Left lung (tissue), 10 donors: ENCODE data around the gene CYP4A22. TPM values are rescaled to one million over a fixed set of nuclear protein-coding genes. Genes with fewer than 3 reads are reported as not detected.

Experiments used
- ATAC-seq: fragments of 200-7000 bp; cut with Tn5 transposase; one replicate; pipeline ENCODE4 v1.9.1; 2020; ENCODE audit warnings: moderate library complexity
- DNase-seq, 4 donors: peaks; one replicate each; pipeline ENCODE4 v3.0.0-alpha.2; 2013 to 2020
- H3K27ac ChIP-seq, 2 donors: fragments of 200-600 bp; sonication (generic) in 1 of 2; one replicate each; pipeline versions ENCODE4 v1.5.0 to v1.8.0; 2020 to 2021
- H3K27me3 ChIP-seq, 2 donors: fragments of 200-600 bp; sonication (generic) in 1 of 2; one replicate each; pipeline versions ENCODE4 v1.5.0 to v1.8.0; 2020 to 2021
- H3K36me3 ChIP-seq, 2 donors: fragments of 200-600 bp; sonication (generic) in 1 of 2; one replicate each; pipeline versions ENCODE4 v1.5.0 to v1.8.0; 2020 to 2021
- H3K4me1 ChIP-seq, 2 donors: fragments of 200-600 bp; one replicate each; pipeline ENCODE4 v1.8.0; 2021
- H3K4me3 ChIP-seq, 2 donors: fragments of 200-600 bp; sonication (generic) in 1 of 2; one replicate each; pipeline versions ENCODE4 v1.5.0 to v1.8.0; 2020 to 2021; ENCODE audit warnings: mild to moderate bottlenecking in 1 of 2
- H3K9me3 ChIP-seq, 2 donors: fragments of 200-600 bp; sonication (generic) in 1 of 2; one replicate each; pipeline versions ENCODE4 v1.5.0 to v1.8.0; 2020 to 2021
- intact Hi-C, 2 donors: fragments of 100-400 bp; cut with DNase I; formaldehyde crosslinking; loops; one replicate each; pipeline versions ENCODE4 v1.11.2 to v1.14.2; 2022
- polyA plus RNA-seq, 6 donors: library from polyadenylated mRNA; unstranded; fragments of 120-200 nt; gene quantifications; one replicate each; pipeline ENCODE4 v1.2.1, GENCODE V29; 2013; ENCODE audit not compliant: insufficient read length in 6 of 6
- total RNA-seq, 2 donors: library from RNA; stranded (reverse); fragmentation: NEBNext Ultra II Directional; extraction: Animal tissue kit (Norgen Biotek cat#: 25700); gene quantifications; one replicate each; pipeline ENCODE4 v1.2.1, GENCODE V29; 2021
- TF ChIP-seq, protein P1 (sequence below), 2 donors: fragments of 200-600 bp; sonication (generic) in 1 of 2; IDR thresholded peaks; one replicate each; pipeline versions ENCODE4 v1.5.0 to v1.8.0; 2021; ENCODE audit warnings: antibody characterized with exemption in 2 of 2
- donor health status: DM: no; HTN: yes; CAD: no.
- donor health status: DM: no; HTN: no; CAD: no.

CYP4A22 gene
- total and polyA plus RNA-seq, 8 donors: 0.06 to 0.14 (median 0.07) TPM; not detected in 5

DNA sequence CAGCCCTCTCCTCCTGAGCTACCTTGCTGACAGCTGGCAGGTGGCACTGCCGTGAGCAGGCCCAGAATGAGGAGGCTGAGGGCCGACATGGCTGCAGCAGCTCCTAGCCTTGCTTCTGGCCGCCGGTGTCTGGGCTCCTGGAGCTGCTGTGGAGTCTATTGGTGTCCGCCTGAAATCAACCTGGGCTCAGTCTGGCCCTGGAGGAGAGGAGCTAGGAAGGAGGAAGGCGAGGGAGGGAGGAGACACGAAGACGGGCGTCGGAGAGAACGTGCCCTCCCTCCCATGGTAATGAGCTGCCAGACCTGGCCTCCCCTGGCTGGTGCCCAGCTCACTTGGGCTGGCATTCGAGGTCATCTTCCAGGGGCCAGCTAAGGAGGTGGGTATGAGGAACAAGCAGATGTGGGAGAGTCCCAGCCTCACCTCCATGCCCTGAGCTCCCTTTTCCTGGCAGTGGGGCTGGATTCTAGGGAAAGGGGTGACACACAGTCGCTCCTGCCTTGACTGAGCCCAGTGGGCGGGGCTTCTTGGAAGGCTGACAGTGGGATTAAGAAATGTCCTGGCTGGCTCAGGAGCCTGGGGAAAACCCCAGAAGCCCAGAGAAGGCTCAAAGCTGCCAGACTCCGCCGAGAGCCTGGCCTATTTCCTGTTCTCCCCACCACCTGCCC, 52.7 kb downstream of the CYP4A22 start, which contains the start of gene PDZK1IP1:
PDZK1IP1 (minus strand) TSS at position 193 of the 665 bp plus-strand sequence; CDS start at position 89, 104 bp downstream.
- peaks cover 0 to 29% of the 10 kb centered on the region in 2 donors for H3K4me1 ChIP-seq

DNA sequence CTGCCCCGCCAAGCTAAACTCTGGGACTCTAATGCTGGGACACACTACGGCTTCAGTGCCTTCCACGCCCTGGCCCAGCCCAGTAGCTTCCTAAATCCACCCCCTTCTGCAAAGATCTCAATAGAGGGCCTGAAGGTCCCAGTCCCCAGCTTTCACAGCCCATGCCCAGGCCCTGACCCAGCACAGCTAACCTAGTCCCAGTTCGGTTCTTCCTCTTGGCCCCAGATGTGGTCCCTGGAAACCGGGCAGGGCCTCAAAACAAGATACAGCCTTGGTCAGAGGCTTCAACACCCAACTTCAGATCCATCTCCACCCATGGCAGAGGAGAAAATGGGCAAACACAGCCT, 53.2 kb downstream of the CYP4A22 start:
- no peak for DNase-seq
- TF ChIP-seq, protein P1, sequence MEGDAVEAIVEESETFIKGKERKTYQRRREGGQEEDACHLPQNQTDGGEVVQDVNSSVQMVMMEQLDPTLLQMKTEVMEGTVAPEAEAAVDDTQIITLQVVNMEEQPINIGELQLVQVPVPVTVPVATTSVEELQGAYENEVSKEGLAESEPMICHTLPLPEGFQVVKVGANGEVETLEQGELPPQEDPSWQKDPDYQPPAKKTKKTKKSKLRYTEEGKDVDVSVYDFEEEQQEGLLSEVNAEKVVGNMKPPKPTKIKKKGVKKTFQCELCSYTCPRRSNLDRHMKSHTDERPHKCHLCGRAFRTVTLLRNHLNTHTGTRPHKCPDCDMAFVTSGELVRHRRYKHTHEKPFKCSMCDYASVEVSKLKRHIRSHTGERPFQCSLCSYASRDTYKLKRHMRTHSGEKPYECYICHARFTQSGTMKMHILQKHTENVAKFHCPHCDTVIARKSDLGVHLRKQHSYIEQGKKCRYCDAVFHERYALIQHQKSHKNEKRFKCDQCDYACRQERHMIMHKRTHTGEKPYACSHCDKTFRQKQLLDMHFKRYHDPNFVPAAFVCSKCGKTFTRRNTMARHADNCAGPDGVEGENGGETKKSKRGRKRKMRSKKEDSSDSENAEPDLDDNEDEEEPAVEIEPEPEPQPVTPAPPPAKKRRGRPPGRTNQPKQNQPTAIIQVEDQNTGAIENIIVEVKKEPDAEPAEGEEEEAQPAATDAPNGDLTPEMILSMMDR (IDR thresholded peaks at IDR 0.05): no peak
- no peak for ATAC-seq
- intact Hi-C loops: loop anchor here in 1 of 2 donors (5.0 kb wide), 1 partner anchor 72 kb away; no protein-coding TSS in a partner anchor
- Histone ChIP-seq H3K9me3 (no peaks in the 10 kb centered on the region), H3K27ac (peak overlapping the region; percentile 42 to 78), H3K4me1 (peaks cover 0 to 29% of the 10 kb centered on the region in 2 donors), H3K36me3 (no peaks in the 10 kb centered on the region), H3K27me3 (no peaks in the 10 kb centered on the region), H3K4me3 (no peak overlapping the region)

More for the DNA sequence above, 52.7 kb downstream of the CYP4A22 start, which contains the start of gene PDZK1IP1:
- Histone ChIP-seq H3K27me3 (no peaks in the 10 kb centered on the region), H3K27ac (peak within 1 kb of the TSS; percentile 42 to 78), H3K36me3 (no peaks in the 10 kb centered on the region), H3K9me3 (no peaks in the 10 kb centered on the region), H3K4me3 (peak within 1 kb of the TSS in 1 of 2 donors; percentile 28)
- DNase-seq: peak in 3 of 4 donors; percentile 67 to 89 (median 84)
- intact Hi-C loops: loop anchor here in 1 of 2 donors (5.0 to 10.0 kb wide), 2 partner anchors 72 to 245 kb away; partner anchors contain the start of gene FOXD2
- peak; percentile 86 for ATAC-seq
- TF ChIP-seq, protein P1 (IDR thresholded peaks at IDR 0.05): no peak

DNA sequence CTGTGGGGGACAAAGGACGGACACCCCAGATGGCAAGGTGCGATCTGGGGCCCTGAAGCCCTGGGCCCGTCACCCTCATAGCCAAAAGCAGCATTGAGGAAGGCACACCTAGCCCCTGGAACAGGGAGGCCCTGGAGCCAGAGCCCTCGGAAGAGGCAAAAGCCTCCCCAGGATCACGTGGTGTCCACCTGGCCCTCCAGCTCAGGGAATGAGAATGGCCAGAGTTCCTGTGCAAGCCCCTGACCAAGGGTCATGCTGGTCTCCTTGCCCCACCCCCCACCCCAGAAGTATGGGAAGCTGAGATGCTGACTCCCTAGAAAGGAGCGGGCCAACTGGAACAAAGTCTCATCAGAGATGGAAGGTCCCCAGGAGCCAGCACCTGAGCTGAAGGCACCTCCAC, 53.6 kb downstream of the CYP4A22 start:
- Histone ChIP-seq H3K36me3 (no peaks in the 10 kb centered on the region), H3K27ac (peak overlapping the region; percentile 42 to 78), H3K9me3 (no peaks in the 10 kb centered on the region), H3K4me1 (peaks cover 0 to 29% of the 10 kb centered on the region in 2 donors), H3K27me3 (no peaks in the 10 kb centered on the region), H3K4me3 (no peak overlapping the region)
- DNase-seq: no peak
- TF ChIP-seq, protein P1 (IDR thresholded peaks at IDR 0.05): no peak
- no peak for ATAC-seq
- intact Hi-C loops: loop anchor here in 1 of 2 donors (5.0 kb wide), 1 partner anchor 71 kb away; no protein-coding TSS in a partner anchor

DNA sequence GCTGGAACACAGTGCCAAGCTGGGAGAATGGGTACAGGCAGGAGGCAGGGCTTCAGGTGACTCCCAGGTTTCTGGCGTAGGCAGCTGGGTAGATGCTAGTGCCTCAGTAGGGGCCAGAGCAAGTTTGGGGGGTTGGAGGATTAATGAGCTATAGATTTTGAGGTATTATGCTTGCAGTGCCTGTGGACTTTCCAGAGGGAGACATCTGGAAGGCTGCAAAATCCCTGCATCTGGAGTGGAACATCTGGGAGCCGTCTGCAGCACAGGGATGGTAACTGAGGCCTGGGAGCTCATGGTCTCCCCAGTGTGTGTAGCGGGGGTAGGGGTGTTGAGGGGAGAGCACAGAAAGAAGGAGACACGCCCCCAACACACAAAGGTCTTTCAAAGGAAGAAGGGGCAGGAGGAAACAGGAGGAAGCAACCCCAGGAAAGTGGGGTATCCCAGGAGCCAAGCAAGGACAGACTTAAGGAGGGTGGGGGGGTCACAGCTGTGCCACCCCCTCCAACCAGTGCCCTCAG, 54.8 kb downstream of the CYP4A22 start:
- H3K4me3 ChIP-seq: no peak overlapping the region
- no peaks in the 10 kb centered on the region for H3K36me3 ChIP-seq
- TF ChIP-seq, protein P1 (IDR thresholded peaks at IDR 0.05): no peak
- intact Hi-C loops: loop anchor here in 1 of 2 donors (5.0 kb wide), 1 partner anchor 70 kb away; no protein-coding TSS in a partner anchor
- no peaks in the 10 kb centered on the region for H3K9me3 ChIP-seq
- no peak for ATAC-seq
- no peaks in the 10 kb centered on the region for H3K27me3 ChIP-seq
- H3K27ac ChIP-seq: peak overlapping the region; percentile 18 to 26
- peaks cover 0 to 29% of the 10 kb centered on the region in 2 donors for H3K4me1 ChIP-seq
- no peak for DNase-seq
